AG09319 (cell line): ENCODE results near the gene ZNF800.
"Not testable (repeated sequence)": the region's sequence is repeated elsewhere in the genome, so short reads cannot be mapped to it uniquely, and the experiment has no call there.

Experiments
- DNase-seq: peaks from one replicate; pipeline ENCODE4 v3.0.0-alpha.2; 2010; ENCODE audit warnings: low read depth; ENCODE audit errors: extremely low read depth
- TF ChIP-seq, protein P1 (sequence below): IDR thresholded peaks from 2 replicates; pipeline ENCODE4 v1.5.1; 2011; ENCODE audit warnings: low read depth, mild to moderate bottlenecking, inconsistent platforms, low read length, moderate library complexity

ZNF800 gene, protein sequence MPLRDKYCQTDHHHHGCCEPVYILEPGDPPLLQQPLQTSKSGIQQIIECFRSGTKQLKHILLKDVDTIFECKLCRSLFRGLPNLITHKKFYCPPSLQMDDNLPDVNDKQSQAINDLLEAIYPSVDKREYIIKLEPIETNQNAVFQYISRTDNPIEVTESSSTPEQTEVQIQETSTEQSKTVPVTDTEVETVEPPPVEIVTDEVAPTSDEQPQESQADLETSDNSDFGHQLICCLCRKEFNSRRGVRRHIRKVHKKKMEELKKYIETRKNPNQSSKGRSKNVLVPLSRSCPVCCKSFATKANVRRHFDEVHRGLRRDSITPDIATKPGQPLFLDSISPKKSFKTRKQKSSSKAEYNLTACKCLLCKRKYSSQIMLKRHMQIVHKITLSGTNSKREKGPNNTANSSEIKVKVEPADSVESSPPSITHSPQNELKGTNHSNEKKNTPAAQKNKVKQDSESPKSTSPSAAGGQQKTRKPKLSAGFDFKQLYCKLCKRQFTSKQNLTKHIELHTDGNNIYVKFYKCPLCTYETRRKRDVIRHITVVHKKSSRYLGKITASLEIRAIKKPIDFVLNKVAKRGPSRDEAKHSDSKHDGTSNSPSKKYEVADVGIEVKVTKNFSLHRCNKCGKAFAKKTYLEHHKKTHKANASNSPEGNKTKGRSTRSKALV

DNA sequence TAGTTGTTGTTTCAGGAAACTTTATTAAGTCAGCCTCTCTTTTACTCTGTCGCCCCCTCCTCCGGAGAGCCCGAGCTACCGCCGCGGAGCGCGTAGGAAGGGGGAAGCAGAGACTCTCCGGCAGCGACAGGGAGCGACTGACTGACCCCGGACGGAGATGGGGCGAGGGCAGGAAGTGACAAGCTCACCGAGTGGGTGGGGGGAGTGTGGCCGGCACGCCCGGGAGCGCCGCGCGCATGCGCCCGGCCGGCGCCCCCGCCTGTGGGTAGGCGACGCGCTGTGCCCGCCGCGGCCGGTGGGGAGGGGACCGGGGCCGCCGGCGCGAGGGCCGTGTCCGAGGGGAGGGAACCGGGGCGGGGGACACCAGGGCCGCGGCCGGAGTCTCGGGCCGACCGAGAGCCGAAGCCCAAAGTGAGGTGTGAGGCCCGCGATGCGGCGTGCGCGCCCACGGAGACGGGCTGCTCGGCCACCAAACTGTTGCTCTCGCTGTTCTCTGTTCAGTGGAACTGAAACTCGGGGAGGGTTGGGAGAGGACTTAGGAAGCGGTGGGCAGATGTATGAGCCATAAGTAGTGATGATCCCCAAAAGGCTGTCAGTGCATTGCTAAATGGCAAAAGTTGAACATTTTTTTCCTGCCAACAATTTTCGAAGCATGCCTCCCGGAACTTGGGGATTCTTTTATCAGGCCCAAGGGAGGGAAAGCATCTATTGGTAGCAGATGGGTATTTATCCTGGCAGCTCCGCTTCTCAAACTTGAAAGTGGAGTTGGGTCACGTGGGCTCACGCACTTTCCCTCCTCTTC, at the start of gene ZNF800:
Gene ZNF800, minus strand, starts transcription at position 143 of the 802 bp plus-strand sequence. CDS start 1,151 bp downstream, outside the sequence.
- TF ChIP-seq, protein P1, sequence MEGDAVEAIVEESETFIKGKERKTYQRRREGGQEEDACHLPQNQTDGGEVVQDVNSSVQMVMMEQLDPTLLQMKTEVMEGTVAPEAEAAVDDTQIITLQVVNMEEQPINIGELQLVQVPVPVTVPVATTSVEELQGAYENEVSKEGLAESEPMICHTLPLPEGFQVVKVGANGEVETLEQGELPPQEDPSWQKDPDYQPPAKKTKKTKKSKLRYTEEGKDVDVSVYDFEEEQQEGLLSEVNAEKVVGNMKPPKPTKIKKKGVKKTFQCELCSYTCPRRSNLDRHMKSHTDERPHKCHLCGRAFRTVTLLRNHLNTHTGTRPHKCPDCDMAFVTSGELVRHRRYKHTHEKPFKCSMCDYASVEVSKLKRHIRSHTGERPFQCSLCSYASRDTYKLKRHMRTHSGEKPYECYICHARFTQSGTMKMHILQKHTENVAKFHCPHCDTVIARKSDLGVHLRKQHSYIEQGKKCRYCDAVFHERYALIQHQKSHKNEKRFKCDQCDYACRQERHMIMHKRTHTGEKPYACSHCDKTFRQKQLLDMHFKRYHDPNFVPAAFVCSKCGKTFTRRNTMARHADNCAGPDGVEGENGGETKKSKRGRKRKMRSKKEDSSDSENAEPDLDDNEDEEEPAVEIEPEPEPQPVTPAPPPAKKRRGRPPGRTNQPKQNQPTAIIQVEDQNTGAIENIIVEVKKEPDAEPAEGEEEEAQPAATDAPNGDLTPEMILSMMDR = no peak
- peak; percentile 72 for DNase-seq

DNA sequence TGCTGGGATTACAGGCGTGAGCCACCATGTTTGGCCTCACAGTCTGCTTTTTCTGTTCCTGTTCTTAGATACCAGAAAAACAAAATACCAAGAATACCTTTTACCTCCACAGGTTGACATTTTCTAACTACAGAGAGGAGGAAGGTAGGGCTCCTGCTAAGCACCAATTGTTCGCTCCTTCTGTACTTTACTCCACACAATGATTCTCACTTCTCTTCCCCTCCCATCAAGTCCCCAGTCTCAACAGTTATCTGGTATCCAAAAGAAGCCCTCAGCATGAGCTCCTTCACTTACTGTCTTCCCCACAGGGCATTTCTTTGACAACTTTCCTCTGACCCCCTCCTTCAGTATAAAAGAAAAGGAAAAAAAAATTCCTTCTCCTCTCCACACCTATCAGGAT, 47.7 kb upstream of the ZNF800 start:
- TF ChIP-seq, protein P1 = no peak
- no peak for DNase-seq

DNA sequence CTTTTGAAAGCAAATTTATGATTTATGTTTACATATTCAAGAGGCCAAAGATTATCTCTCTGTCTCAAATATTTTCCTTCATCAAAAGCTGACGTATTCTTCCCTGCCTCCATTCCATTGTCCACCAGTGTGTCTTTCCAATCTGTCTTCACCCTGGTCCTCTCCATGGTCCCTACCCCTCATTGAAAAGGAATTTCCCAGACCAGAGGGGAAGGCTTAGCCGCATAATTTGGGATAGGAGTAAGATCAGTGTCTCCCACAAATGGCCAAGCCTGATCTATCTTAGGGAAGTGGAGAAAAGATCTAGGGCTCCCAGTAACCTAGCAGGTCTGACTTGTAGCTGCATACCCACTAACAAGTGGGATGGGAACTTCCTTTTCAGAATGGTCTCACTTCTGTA, 46.3 kb upstream of the ZNF800 start:
- DNase-seq = no peak

DNA sequence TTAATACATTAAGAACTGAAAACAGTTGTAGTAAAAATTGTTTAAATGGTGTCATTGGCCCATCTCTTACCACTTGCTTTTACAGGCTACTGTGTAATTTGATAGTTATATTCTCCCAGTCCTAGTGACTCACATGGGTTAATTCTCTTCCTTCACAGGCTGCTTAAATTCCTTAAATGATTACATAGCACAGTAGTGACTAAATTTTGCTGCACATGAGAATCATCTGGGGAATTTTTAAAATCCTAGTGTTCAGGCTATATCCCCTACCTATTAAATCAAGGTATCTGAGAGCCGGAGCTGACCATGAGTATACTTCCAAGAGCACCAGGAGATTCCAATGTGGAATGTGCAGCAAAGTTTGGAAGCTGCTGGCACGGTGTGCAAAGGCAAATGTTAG, 45.3 kb upstream of the ZNF800 start:
- peak; percentile 11 for DNase-seq
- TF ChIP-seq, protein P1 = no peak

More for the DNA sequence above, 46.3 kb upstream of the ZNF800 start:
- TF ChIP-seq, protein P1 = no peak

DNA sequence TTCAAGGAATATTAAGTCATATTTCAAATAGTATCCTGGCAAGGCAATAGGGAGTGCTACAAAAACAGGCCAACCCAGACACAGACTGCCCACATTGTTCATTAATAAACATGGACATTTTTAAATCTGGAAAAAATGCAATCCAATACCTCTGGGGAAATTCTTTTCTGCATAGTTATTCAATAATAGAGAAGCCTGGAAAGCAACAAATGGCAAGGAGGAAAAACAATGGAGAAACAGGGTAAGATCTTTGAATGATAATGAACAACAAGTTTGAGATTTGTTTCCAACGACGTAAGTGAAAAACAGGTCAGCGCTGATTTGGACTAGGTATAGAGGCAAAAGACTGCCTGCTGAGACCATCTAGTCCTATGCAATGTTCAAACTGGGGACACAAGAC, 44.7 kb upstream of the ZNF800 start:
- TF ChIP-seq, protein P1 = no peak

DNA sequence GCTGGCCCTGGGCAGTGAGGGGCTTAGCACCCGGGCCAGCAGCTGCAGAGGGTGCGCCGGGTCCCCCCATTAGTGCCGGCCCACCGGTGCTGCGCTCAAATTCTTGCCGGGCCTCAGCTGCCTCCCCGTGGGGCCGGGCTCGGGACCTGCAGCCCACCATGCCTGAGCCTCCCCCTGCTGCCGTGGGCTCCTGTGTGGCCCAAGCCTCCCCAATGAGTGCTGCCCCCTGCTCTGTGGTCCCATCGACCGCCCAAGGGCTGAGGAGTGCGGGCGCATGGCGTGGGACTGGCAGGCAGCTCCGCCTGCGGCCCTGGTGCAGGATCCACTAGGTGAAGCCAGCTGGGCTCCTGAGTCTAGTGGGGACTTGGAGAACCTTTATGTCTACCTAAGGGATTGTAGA, 36.8 kb upstream of the ZNF800 start:
- DNase-seq = not testable (repeated sequence)

More for the DNA sequence above, 44.7 kb upstream of the ZNF800 start:
- DNase-seq = no peak

DNA sequence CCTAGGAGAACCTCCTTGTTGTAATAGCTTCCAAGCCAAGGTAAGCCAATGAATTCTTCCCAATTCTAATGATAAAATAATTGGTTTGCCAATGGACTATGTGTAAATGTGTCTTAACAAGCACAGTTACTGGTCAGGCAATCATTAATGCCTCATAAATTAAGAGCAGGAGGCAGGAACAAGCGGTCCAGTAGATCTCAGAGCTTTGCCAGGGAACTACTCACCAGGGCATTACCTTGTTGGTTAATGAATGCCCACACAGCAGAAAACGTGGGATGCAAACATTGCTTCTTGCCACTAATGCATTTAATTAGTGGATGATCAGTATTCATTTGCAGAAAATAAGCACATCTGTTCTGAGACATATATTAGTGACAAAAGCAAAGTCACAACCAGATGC, 26.7 kb upstream of the ZNF800 start:
- DNase-seq = no peak
- TF ChIP-seq, protein P1 = no peak
